ENCODE data around the gene SLC22A8. TPM values are rescaled to one million over a fixed set of nuclear protein-coding genes. Genes with fewer than 3 reads are reported as not detected.
"Not testable (repeated sequence)": the region's sequence is repeated elsewhere in the genome, so short reads cannot be mapped to it uniquely, and the experiment has no call there.

SLC22A8 gene
- total RNA-seq (not detected), polyA plus RNA-seq (not detected)
- long read RNA-seq, donor 1 = 0 reads
- long read RNA-seq, donor 2 = 0 reads
- long read RNA-seq, donor 3 = 0 reads
- long read RNA-seq, donor 4 = 0 reads

GRCh38 chr11:63015521-63016215 lies at the start of gene SLC22A8:
TSS of gene SLC22A8 (minus strand) at chr11:63015841. CDS start at chr11:63014958, 883 bp downstream.
- H3K4me3 ChIP-seq (ENCODE audit: low read length) = no peak within 1 kb of the TSS
- H3K4me1 ChIP-seq (ENCODE audit: control insufficient read depth, insufficient read depth, low read length) = no peaks in the 10 kb centered on the region
- no peak for DNase-seq
- no peaks in the 10 kb centered on the region for H3K9me3 ChIP-seq (ENCODE audit: control insufficient read depth, low read length)
- intact Hi-C loops (cut with DNase I) = no loop called here
- peak in 1 of 2 donors; percentile 13 for ATAC-seq
- WGBS = 51% methylated on average over 18 of the region's 18 CpGs
- H3K27me3 ChIP-seq (ENCODE audit: control insufficient read depth, insufficient read depth) = no peaks in the 10 kb centered on the region
- no peak within 1 kb of the TSS for H3K27ac ChIP-seq (ENCODE audit: low read length)

DNA sequence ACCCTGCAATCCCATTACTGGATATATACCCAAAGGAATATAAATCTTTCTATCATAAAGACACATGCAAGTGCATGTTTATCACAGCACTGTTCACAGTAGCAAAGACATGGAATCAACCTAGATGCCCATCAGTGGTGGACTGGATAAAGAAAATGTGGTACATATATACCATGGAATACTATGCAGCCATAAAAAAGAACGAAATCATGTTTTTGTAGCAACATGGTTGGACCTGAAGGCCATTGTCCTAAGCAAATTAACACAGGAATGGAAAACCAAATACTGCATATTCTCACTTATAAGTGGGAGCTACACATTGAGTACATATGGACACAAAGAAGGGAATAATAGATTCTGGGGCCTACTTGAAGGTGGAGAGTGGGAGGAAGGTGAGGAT lies 30.6 kb upstream of the SLC22A8 start:
- intact Hi-C loops (cut with DNase I); ATAC-seq; H3K27ac ChIP-seq (ENCODE audit: low read length); H3K9me3 ChIP-seq (ENCODE audit: control insufficient read depth, low read length); DNase-seq; H3K4me3 ChIP-seq (ENCODE audit: low read length); H3K27me3 ChIP-seq (ENCODE audit: control insufficient read depth, insufficient read depth); H3K4me1 ChIP-seq (ENCODE audit: control insufficient read depth, insufficient read depth, low read length): not testable (repeated sequence)
- WGBS = 61% methylated on average over 1 of the region's 1 CpG

DNA sequence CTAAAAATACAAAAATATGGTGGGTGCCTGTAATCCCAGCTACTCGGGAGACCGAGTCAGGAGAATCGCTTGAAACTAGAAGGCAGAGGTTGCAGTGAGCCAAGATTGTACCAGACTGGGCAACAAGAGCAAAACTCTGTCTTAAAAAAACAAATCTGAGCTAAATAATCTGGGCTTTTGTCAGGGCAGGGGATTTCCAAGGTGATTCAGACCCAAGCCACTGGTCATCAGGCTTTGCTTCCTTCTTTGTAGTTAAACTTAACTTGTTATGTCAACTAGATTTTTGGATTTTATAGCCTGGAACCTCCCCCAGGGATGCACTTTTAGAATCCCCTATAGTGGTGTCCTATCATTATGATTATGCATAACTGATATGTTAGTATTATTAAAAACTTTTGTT lies 27.0 kb upstream of the SLC22A8 start:
- DNase-seq (no peak), ATAC-seq (no peak)
- no peaks in the 10 kb centered on the region for H3K9me3 ChIP-seq (ENCODE audit: control insufficient read depth, low read length)
- no peak overlapping the region for H3K4me3 ChIP-seq (ENCODE audit: low read length)
- intact Hi-C loops (cut with DNase I) = no loop called here
- 89% methylated on average over 3 of the region's 3 CpGs for WGBS
- H3K27me3 ChIP-seq (ENCODE audit: control insufficient read depth, insufficient read depth) = no peaks in the 10 kb centered on the region
- H3K4me1 ChIP-seq (ENCODE audit: control insufficient read depth, insufficient read depth, low read length) = no peaks in the 10 kb centered on the region
- no peak overlapping the region for H3K27ac ChIP-seq (ENCODE audit: low read length)

GRCh38 chr11:63032457-63032856 lies 16.8 kb upstream of the SLC22A8 start:
- peaks cover 2% of the 10 kb centered on the region for H3K4me1 ChIP-seq (ENCODE audit: control insufficient read depth, insufficient read depth, low read length)
- H3K9me3 ChIP-seq (ENCODE audit: control insufficient read depth, low read length) = no peaks in the 10 kb centered on the region
- DNase-seq (no peak), ATAC-seq (no peak)
- no peak overlapping the region for H3K4me3 ChIP-seq (ENCODE audit: low read length)
- no peaks in the 10 kb centered on the region for H3K27me3 ChIP-seq (ENCODE audit: control insufficient read depth, insufficient read depth)
- intact Hi-C loops (cut with DNase I) = loop anchor here in 1 of 4 donors (10.0 kb wide), 1 partner anchor 182 kb away; no protein-coding TSS in a partner anchor
- H3K27ac ChIP-seq (ENCODE audit: low read length) = no peak overlapping the region
- 88% methylated on average over 4 of the region's 4 CpGs for WGBS

DNA sequence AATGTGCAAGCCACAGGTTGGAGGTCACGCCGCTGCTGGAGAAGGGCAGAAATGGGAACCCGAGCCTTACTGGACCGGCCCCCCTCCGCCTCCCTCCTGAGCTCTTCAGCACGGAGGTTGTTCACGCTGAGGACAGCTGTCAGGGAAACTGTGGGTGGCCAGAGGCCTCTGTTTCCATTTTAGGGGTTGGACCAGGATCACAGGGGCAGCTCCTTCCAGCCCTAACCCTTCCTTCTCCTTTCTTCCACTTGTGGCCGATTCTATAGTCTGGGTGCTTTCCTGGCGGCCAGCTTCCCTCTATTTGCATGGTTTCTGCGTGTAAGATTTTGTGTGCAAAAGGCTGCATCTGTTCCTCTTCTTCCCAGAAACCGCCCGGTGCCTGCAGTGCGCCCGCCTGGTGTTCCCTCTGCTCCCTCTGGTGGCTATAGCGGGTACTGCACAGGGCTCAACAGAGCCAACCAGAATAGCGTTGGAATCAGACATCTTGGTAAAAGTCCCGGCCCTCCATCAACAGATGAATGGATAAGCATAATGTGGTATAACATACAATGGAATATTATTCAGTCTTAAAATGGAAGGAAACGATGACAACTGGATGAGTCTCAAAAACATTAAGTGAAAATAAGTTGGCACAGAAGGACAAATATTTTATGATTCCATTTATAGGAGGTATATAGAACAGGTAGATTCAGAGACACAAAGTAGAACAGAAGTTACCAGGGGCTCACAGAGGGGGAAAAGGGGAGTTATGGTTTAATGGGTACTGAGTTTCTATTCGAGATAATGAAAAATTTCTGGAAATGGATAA lies 8.4 kb upstream of the SLC22A8 start:
- no peak overlapping the region for H3K4me3 ChIP-seq (ENCODE audit: low read length)
- 11% methylated on average over 19 of the region's 19 CpGs for WGBS
- no peaks in the 10 kb centered on the region for H3K27me3 ChIP-seq (ENCODE audit: control insufficient read depth, insufficient read depth)
- H3K27ac ChIP-seq (ENCODE audit: low read length) = no peak overlapping the region
- peaks cover 2% of the 10 kb centered on the region for H3K4me1 ChIP-seq (ENCODE audit: control insufficient read depth, insufficient read depth, low read length)
- ATAC-seq = peak; percentile 88 to 89
- peak; percentile 84 to 96 (median 92) for DNase-seq
- intact Hi-C loops (cut with DNase I) = loop anchor here (1.0 to 2.0 kb wide), 3 partner anchors 115 to 118 kb away; no protein-coding TSS in a partner anchor
- no peaks in the 10 kb centered on the region for H3K9me3 ChIP-seq (ENCODE audit: control insufficient read depth, low read length)

DNA sequence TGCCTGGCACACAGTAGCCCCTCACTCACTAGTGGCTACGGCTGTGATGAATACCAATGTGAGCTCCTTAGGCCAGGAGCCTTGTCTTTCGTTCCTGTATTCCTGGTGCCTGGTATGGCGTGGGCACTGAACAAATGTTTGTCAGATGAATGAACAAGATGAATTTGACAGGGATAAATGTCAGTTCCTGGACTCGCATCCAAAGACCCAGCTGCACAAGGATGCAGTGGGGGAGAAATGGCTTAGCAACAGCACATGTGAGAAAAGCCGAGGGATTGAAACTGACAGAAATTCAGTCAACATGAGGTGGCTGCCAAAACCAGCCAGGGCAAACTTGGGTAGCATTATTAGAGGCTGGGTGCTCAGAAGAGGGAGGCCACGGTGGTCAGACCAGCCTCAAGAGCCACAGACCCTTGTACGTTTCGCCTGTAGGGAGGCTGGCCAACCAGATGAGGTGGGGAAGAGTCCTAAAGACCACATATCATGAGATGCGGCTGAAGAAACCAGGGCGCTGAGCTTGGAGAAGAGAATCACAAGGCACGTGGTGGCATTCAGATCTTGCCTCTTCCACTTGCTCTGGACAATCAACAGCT lies 7.7 kb upstream of the SLC22A8 start:
- no peaks in the 10 kb centered on the region for H3K9me3 ChIP-seq (ENCODE audit: control insufficient read depth, low read length)
- no peak overlapping the region for H3K4me3 ChIP-seq (ENCODE audit: low read length)
- ATAC-seq (no peak), DNase-seq (no peak)
- intact Hi-C loops (cut with DNase I) = loop anchor here in 1 of 4 donors (1.0 kb wide), 1 partner anchor 117 kb away; no protein-coding TSS in a partner anchor
- no peak overlapping the region for H3K27ac ChIP-seq (ENCODE audit: low read length)
- peaks cover 2% of the 10 kb centered on the region for H3K4me1 ChIP-seq (ENCODE audit: control insufficient read depth, insufficient read depth, low read length)
- H3K27me3 ChIP-seq (ENCODE audit: control insufficient read depth, insufficient read depth) = no peaks in the 10 kb centered on the region
- 87% methylated on average over 11 of the region's 11 CpGs for WGBS

DNA sequence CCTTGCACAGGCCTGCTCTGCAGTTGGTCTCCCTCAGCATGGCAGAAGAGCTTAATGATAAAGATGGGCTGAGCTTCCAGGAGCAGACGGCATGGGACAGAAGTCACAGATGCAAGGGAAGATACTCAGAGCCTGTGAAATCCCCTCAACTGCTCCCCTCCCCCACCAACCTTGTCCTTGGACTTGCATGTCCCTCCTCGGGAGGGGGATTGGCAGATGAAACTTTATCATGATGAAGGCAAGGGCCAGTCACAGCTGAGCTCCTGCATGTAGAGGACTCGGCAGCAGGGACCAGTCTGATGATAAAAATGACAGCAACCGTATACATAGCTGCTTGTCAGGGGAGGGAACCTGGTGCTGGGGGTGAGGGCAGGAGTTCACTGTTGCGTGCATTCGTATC lies 6.8 kb upstream of the SLC22A8 start:
- no peak overlapping the region for H3K4me3 ChIP-seq (ENCODE audit: low read length)
- no peaks in the 10 kb centered on the region for H3K27me3 ChIP-seq (ENCODE audit: control insufficient read depth, insufficient read depth)
- 72% methylated on average over 6 of the region's 6 CpGs for WGBS
- ATAC-seq (no peak), DNase-seq (no peak)
- no peaks in the 10 kb centered on the region for H3K9me3 ChIP-seq (ENCODE audit: control insufficient read depth, low read length)
- no peak overlapping the region for H3K27ac ChIP-seq (ENCODE audit: low read length)
- H3K4me1 ChIP-seq (ENCODE audit: control insufficient read depth, insufficient read depth, low read length) = peaks cover 2% of the 10 kb centered on the region
- intact Hi-C loops (cut with DNase I) = no loop called here

DNA sequence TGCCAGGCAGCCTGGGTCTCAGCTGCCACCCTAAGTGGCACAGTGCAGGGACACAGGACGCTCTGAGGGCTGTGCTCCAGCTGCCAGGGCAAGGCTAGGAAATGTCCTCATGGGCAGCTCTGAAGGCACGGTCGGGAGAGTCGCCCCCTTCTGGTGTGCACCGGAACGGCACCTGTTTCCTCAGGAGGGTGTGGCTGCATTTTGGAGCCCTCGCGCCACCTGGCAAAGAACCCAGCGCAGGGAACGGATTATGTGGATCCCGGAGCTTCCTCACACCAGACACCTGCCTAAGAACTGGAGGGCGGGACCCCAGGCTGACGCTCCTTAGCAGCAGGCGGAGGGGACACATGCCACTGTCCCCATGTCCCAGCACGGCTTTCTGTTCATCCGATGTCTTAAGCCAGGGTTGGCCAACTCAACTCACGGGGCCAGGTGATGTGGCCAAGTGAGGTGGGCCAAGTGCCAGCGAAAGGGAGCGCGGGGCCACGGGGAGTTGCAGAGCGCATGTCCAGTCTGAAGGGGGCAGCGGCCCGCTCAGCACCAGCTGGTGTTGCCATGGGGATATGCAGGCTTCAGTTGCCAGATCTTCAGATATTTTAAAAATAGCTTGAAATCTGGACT lies 5.1 kb upstream of the SLC22A8 start:
- ATAC-seq (no peak), DNase-seq (no peak)
- Histone ChIP-seq H3K4me1 (ENCODE audit: control insufficient read depth, insufficient read depth, low read length) (peaks cover 2% of the 10 kb centered on the region), H3K27me3 (ENCODE audit: control insufficient read depth, insufficient read depth) (no peaks in the 10 kb centered on the region), H3K4me3 (ENCODE audit: low read length) (no peak overlapping the region), H3K9me3 (ENCODE audit: control insufficient read depth, low read length) (no peaks in the 10 kb centered on the region), H3K27ac (ENCODE audit: low read length) (no peak overlapping the region)
- intact Hi-C loops (cut with DNase I) = no loop called here
- 51% methylated on average over 24 of the region's 24 CpGs for WGBS

DNA sequence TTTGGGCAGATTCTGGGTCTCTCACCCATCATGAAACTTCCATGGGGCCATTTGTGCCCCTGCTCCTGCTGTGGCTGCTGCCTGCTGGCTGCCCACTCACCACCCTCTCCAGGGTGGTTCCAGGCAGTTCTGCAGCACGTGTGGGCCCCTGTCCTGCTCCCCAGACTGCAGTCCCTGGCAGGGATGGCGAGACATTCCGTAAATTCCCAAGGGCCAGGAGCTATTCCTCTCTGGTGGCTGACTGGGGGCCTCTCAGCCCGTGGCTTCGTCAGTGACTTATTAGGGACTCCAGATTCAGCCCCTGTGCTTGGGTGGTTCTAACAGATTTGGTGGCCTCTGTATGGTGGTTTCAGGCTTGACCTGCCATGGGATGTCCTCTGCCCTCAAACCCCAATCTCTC lies 3.9 kb upstream of the SLC22A8 start:
- no peaks in the 10 kb centered on the region for H3K27me3 ChIP-seq (ENCODE audit: control insufficient read depth, insufficient read depth)
- no peak overlapping the region for H3K27ac ChIP-seq (ENCODE audit: low read length)
- ATAC-seq = no peak
- H3K9me3 ChIP-seq (ENCODE audit: control insufficient read depth, low read length) = no peaks in the 10 kb centered on the region
- 70% methylated on average over 5 of the region's 5 CpGs for WGBS
- H3K4me3 ChIP-seq (ENCODE audit: low read length) = no peak overlapping the region
- H3K4me1 ChIP-seq (ENCODE audit: control insufficient read depth, insufficient read depth, low read length) = peaks cover 2% of the 10 kb centered on the region
- intact Hi-C loops (cut with DNase I) = no loop called here
- no peak for DNase-seq

GRCh38 chr11:63017306-63017974 lies 1.8 kb upstream of the SLC22A8 start:
- Histone ChIP-seq H3K27me3 (ENCODE audit: control insufficient read depth, insufficient read depth) (no peaks in the 10 kb centered on the region), H3K4me3 (ENCODE audit: low read length) (no peak overlapping the region), H3K27ac (ENCODE audit: low read length) (no peak overlapping the region), H3K4me1 (ENCODE audit: control insufficient read depth, insufficient read depth, low read length) (no peaks in the 10 kb centered on the region), H3K9me3 (ENCODE audit: control insufficient read depth, low read length) (no peaks in the 10 kb centered on the region)
- ATAC-seq = peak; percentile 27 to 41
- DNase-seq = no peak
- WGBS = 42% methylated on average over 8 of the region's 8 CpGs
- intact Hi-C loops (cut with DNase I) = no loop called here
